Activated CD4-positive, alpha-beta T cell treated with anti-CD3 and anti-CD28 coated beads, Interleukin-2, amount 10 ng/mL, durations not matched to agents 7 days and 5 days (primary cell): Measurements from ENCODE around the gene CCDC12. TPM values are rescaled to one million over a fixed set of nuclear protein-coding genes. Genes with fewer than 3 reads are reported as not detected.
A peak's percentile ranks its signal among the peaks of the same experiment; 100 is the strongest.

Source experiments
- CTCF ChIA-PET: fragments of 350-600 bp; sonication (Branson Sonifier 250); formaldehyde crosslinking; loops from one replicate; lab custom pipeline; 2021; ENCODE audit warnings: antibody characterized with exemption; lab: Charles Lee
- POLR2A ChIA-PET: fragments of 350-600 bp; sonication (Branson Sonifier 250); formaldehyde crosslinking; loops from one replicate; lab custom pipeline; 2021; ENCODE audit warnings: antibody characterized with exemption; lab: Charles Lee
- DNase-seq: peaks from one replicate; pipeline ENCODE4 v3.0.0-alpha.2; 2020
- H3K27ac Mint-ChIP-seq: one replicate; pipeline ENCODE4 v1.8.0; 2021; ENCODE audit warnings: mild to moderate bottlenecking, moderate library complexity, mixed read lengths
- H3K27me3 Mint-ChIP-seq: one replicate; pipeline ENCODE4 v1.8.0; 2021; ENCODE audit warnings: mixed read lengths
- H3K36me3 Mint-ChIP-seq: one replicate; pipeline ENCODE4 v1.8.0; 2021; ENCODE audit warnings: low read depth, mixed read lengths
- H3K4me1 Mint-ChIP-seq: one replicate; pipeline ENCODE4 v1.8.0; 2021; ENCODE audit warnings: mixed read lengths
- H3K4me3 Mint-ChIP-seq: one replicate; pipeline ENCODE4 v1.8.0; 2021; ENCODE audit warnings: mild to moderate bottlenecking, moderate library complexity, mixed read lengths
- H3K9me3 Mint-ChIP-seq: one replicate; pipeline ENCODE4 v1.8.0; 2021; ENCODE audit warnings: mixed read lengths
- total RNA-seq, 2 experiments: library from RNA; stranded (reverse); gene quantifications; one replicate each; pipeline ENCODE4 v1.2.3, GENCODE V29; 2021

The CCDC12 gene
- total RNA-seq, 2 experiments from 2014 or later = 48.7 to 56.1 TPM

DNA sequence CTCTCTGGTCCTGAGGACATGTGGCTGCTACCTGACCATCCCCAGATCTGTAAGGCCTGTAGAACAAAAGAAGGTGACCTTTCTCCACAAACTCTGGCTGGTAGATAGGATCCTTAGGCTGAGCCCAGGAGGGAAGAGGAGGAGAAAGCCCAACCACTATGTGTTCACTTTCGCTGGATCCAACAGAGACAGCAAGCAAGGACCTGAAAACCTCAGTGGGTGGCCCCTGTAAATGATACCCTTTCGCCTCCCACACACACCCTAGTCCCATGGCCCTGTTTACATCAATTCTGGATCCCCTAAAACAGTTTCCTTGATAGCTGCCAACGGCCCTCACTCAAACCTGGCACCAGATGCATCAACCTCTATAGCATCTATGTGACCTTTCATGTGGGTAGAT, 22.4 kb downstream of the CCDC12 start:
- peaks cover 29% of the 10 kb centered on the region for H3K36me3 Mint-ChIP-seq
- no peaks in the 10 kb centered on the region for H3K9me3 Mint-ChIP-seq
- CTCF ChIA-PET = interaction anchor here (0.6 to 2.2 kb wide), 5 partner anchors 16 to 1130 kb away, joined by 3 to 5 read pairs (median 3); partner anchors contain the start of gene NBEAL2
- no peaks in the 10 kb centered on the region for H3K27me3 Mint-ChIP-seq
- H3K27ac Mint-ChIP-seq = peak overlapping the region; percentile 73
- DNase-seq = no peak
- POLR2A ChIA-PET = no interaction called here
- peak overlapping the region; percentile 49 for H3K4me3 Mint-ChIP-seq
- H3K4me1 Mint-ChIP-seq = peaks cover 83% of the 10 kb centered on the region

DNA sequence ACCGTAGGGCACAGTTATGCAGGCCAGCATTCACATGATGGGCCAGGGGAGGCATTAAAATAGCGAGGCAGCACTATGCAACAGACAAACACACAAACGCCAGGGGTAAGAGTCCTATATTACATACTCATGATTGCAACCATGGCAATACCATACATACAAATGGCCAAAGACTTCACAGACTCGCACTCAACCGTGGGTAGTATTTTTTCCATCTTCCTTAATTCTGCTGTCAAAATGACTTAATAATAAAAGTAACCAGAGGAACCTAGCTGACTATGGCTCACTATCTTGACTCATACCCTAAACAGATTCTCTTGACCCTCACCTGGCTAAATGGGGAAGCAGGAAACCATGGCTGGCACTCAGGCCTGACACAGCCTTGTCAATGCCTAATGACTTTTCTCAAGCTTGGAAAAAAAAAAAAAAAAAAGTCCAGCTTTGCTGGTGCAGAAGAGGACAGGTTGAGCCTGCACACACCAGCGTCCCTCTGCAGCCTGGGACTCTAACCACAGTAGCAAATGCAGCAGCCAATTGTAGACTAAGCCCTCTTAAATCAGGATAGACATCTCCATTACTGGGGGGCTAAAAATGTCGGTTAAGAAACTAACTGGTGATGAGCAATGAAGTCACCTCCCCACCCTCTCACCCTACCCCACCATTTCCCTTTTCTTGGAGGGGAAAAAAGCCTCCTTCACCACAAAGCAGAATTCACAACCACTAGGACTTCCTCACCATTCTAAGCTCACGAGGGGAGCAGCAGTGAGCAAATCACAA, 23.1 kb downstream of the CCDC12 start:
- no peaks in the 10 kb centered on the region for H3K27me3 Mint-ChIP-seq
- H3K4me3 Mint-ChIP-seq = peak overlapping the region; percentile 49
- H3K4me1 Mint-ChIP-seq = peaks cover 83% of the 10 kb centered on the region
- DNase-seq = no peak
- POLR2A ChIA-PET = interaction anchor here (0.6 kb wide), 1 partner anchor 35 kb away, joined by 3 read pairs; no protein-coding TSS in a partner anchor
- H3K9me3 Mint-ChIP-seq = no peaks in the 10 kb centered on the region
- peaks cover 24% of the 10 kb centered on the region for H3K36me3 Mint-ChIP-seq
- H3K27ac Mint-ChIP-seq = peak overlapping the region; percentile 73
- CTCF ChIA-PET = interaction anchor here (0.6 to 2.2 kb wide), 9 partner anchors 11 to 1130 kb away, joined by 3 to 5 read pairs (median 3); partner anchors contain the start of gene NBEAL2

DNA sequence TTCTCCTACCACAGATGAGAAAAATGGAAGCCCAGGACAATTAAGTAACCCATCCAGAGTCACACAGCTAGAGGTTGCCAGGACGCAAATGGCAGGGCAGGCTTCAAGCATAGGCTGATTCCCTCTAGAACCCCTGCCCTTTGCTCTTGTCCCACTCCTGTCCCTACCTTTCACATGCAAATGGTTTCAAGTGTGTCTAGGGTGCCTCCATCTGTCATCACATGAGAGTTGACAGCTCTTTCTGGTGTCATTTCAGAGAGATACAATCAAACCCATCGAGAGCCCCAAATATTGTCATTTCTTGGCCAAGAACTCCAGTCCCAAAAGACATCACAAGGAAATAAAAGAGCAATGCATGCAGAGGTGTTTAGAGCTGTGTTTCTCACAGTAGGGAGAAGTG, 23.7 kb downstream of the CCDC12 start:
- DNase-seq = no peak
- peak overlapping the region; percentile 73 for H3K27ac Mint-ChIP-seq
- H3K36me3 Mint-ChIP-seq = peaks cover 23% of the 10 kb centered on the region
- H3K27me3 Mint-ChIP-seq = no peaks in the 10 kb centered on the region
- peaks cover 83% of the 10 kb centered on the region for H3K4me1 Mint-ChIP-seq
- peak overlapping the region; percentile 2 for H3K4me3 Mint-ChIP-seq
- no peaks in the 10 kb centered on the region for H3K9me3 Mint-ChIP-seq
- CTCF ChIA-PET = interaction anchor here (1.0 to 2.2 kb wide), 5 partner anchors 10 to 27 kb away, joined by 3 to 5 read pairs (median 4); partner anchors contain the start of gene NBEAL2
- POLR2A ChIA-PET = no interaction called here

DNA sequence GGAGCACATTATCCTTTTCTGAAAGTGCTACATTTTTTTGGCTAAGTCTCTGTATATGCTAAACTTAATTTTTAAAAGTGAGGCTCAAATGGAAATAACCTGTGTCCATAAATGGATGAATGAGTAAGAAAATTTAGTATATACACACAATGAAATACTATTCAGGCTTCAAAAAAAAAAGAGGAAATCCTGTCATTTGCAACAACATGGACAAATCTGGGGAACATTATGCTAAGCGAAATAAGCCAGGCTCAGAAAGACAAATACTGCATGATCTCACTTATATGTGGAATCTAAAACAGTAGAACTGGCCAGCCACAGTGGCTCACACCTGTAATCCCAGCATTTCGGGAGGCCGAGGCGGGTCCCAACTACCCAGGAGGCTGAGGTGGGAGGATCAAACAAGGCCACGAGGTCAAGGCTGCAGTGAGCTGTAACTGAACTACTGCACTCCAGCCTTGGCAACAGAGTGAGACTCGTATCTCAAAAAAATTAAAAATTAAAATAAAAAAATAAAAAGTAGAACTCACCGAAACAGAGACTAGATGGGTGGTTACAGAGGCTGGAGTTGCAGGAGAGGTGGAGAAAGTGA, 25.8 kb downstream of the CCDC12 start:
- H3K27ac Mint-ChIP-seq = peak overlapping the region; percentile 31
- H3K9me3 Mint-ChIP-seq = no peaks in the 10 kb centered on the region
- peaks cover 41% of the 10 kb centered on the region for H3K36me3 Mint-ChIP-seq
- POLR2A ChIA-PET = no interaction called here
- CTCF ChIA-PET = interaction anchor here (0.6 to 2.0 kb wide), 5 partner anchors 8 to 123 kb away, joined by 3 to 5 read pairs (median 3); no protein-coding TSS in a partner anchor
- H3K4me3 Mint-ChIP-seq = no peak overlapping the region
- no peak for DNase-seq
- H3K4me1 Mint-ChIP-seq = peaks cover 89% of the 10 kb centered on the region
- H3K27me3 Mint-ChIP-seq = no peaks in the 10 kb centered on the region

DNA sequence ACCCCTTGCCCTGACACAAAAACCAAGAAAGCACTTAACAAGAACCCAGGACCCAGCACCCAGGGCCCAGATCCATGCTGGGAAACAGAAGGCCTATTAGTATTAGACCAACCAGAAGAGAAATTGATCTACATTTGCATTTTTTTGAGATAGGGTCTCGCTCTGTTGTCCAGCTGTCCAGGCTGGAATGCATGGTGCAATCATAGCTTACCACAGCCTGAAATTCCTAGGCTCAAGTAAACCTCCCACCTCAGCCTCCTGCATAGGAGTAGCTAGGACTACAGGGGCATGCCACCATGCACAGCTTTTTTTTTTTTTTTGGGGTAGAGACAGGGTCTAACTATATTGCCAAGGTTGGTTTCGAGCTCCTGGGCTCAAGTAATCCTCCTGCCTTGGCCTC, 26.4 kb downstream of the CCDC12 start:
- Mint-ChIP-seq H3K9me3 (no peaks in the 10 kb centered on the region), H3K27ac (peak overlapping the region; percentile 58), H3K4me1 (peaks cover 89% of the 10 kb centered on the region), H3K27me3 (no peaks in the 10 kb centered on the region), H3K4me3 (no peak overlapping the region), H3K36me3 (peaks cover 44% of the 10 kb centered on the region)
- ChIA-PET POLR2A (interaction anchor here (0.6 kb wide), 1 partner anchor 9 kb away, joined by 4 read pairs; no protein-coding TSS in a partner anchor), CTCF (interaction anchor here (1.0 to 1.3 kb wide), 3 partner anchors 15 to 69 kb away, joined by 3 read pairs; no protein-coding TSS in a partner anchor)
- DNase-seq = no peak

DNA sequence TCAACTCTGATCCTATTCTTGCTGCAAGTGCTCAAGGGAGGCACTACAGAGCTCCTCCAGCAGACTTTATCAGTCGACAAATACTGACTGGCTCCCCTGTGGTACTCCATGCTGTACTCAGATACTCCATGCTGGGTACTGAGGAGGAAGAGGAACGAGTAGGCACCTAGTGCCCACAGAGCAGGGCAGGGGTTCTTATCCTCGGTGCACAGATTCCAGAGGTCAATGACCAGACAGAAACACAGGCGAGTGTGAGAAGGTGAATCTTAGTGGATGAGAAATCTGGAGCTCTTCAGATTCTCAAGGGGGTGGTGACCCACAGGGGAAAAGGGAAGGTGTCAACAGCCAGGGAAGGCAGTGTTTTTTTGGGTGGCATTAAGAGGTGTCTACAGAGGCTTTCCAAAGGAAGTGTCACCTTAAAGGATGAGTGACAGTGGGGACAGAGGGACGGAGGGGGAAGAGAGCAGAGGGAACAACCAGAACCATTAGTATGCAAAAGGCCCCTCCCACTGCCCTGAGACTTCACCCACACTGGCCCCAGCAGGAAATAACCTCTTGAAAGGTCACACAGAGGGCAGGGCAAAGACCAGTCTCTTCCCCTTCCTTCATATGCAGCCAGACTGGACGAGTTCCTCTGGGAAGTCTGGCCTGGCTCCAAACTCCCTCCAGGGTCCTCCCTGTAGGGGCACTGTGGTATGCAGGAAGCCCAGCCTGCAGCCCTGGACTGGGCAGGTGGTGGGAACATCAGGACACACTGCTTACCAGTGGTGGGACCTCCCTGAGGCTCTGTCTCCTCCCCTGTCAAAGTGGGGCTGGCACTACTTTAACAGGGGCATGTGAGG, 27.5 kb downstream of the CCDC12 start:
- H3K4me1 Mint-ChIP-seq = peaks cover 86% of the 10 kb centered on the region
- H3K27me3 Mint-ChIP-seq = no peaks in the 10 kb centered on the region
- no peak for DNase-seq
- H3K9me3 Mint-ChIP-seq = no peaks in the 10 kb centered on the region
- ChIA-PET POLR2A (interaction anchor here (1.0 kb wide), 1 partner anchor 31 kb away, joined by 4 read pairs; the partner anchor contains the start of gene NBEAL2), CTCF (interaction anchor here (1.3 to 2.9 kb wide), 4 partner anchors 10 to 29 kb away, joined by 3 to 11 read pairs (median 8); no protein-coding TSS in a partner anchor)
- peak overlapping the region; percentile 54 for H3K4me3 Mint-ChIP-seq
- peak overlapping the region; percentile 91 for H3K27ac Mint-ChIP-seq
- peaks cover 42% of the 10 kb centered on the region for H3K36me3 Mint-ChIP-seq

DNA sequence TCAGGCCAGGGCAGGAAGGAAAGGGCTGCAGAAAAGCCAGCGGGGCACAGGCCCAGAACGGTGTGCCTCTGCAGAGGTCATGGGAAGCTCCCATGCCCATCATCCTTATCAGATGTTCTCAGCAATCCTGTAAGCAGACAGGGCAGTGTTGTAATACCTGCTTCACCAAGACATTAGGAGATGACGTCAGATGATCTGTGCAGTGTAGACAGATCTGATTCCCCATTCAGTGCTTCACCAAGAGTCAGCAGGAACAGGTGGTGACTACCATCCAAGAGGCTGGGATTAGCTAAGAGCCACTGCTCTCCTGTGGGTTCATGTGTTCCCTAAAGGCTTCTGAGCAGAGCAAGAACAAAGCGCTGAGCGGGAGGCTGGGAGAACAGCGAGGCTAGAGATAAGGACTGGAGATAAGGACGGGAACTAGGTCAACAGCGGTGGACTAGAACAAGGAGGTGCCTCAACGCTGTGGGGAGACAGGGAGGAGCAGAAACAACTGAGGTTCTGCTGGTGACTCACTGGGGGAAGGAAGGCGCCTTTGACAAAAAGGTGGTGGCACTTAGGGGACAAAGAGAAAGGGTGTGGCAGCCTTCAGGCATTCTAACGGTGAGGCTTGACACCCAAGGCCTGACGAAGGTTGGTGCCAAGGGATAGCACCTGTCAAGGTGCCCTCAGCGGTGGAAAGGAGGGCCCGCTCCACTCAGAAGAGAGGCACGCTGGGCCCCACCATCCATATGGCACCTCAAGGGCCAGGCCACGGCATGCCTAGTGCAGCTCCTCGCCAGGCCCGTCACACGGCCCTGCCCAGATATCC, 28.4 kb downstream of the CCDC12 start:
- ChIA-PET CTCF (interaction anchor here (0.5 to 4.5 kb wide), 8 partner anchors 8 to 314 kb away, joined by 3 to 21 read pairs (median 8); no protein-coding TSS in a partner anchor), POLR2A (interaction anchor here (0.5 to 1.0 kb wide), 2 partner anchors 32 to 1437 kb away, joined by 3 to 4 read pairs; partner anchors contain the start of gene NBEAL2)
- peak overlapping the region; percentile 91 for H3K27ac Mint-ChIP-seq
- peaks cover 77% of the 10 kb centered on the region for H3K4me1 Mint-ChIP-seq
- no peaks in the 10 kb centered on the region for H3K9me3 Mint-ChIP-seq
- peaks cover 44% of the 10 kb centered on the region for H3K36me3 Mint-ChIP-seq
- H3K4me3 Mint-ChIP-seq = peak overlapping the region; percentile 57
- peak; percentile 74 for DNase-seq
- no peaks in the 10 kb centered on the region for H3K27me3 Mint-ChIP-seq

DNA sequence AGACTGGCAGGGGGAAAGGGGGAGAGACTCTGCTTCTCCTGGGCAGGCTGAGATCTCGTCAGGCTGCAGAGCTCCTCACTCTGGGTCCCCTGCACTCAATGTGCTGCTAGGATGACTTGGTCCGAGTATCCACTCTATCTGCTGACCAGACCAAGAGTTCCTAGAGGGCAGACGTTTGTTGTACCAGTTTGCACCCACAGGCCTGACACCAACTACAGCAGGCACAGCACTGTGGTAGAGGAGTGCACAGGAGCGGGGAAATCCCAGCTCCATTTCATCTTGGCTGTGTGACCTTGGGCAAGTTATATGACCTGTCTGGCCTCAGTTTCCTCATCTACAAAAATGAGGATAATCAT, 29.0 kb downstream of the CCDC12 start:
- CTCF ChIA-PET = interaction anchor here (0.5 to 4.5 kb wide), 12 partner anchors 9 to 360 kb away, joined by 3 to 21 read pairs (median 6); no protein-coding TSS in a partner anchor
- DNase-seq = no peak
- Mint-ChIP-seq H3K9me3 (no peaks in the 10 kb centered on the region), H3K36me3 (peaks cover 46% of the 10 kb centered on the region), H3K4me1 (peaks cover 76% of the 10 kb centered on the region), H3K27me3 (no peaks in the 10 kb centered on the region), H3K4me3 (peak overlapping the region; percentile 57), H3K27ac (peak overlapping the region; percentile 91)
- POLR2A ChIA-PET = interaction anchor here (0.5 to 0.6 kb wide), 2 partner anchors 566 to 1436 kb away, joined by 3 to 4 read pairs; no protein-coding TSS in a partner anchor

DNA sequence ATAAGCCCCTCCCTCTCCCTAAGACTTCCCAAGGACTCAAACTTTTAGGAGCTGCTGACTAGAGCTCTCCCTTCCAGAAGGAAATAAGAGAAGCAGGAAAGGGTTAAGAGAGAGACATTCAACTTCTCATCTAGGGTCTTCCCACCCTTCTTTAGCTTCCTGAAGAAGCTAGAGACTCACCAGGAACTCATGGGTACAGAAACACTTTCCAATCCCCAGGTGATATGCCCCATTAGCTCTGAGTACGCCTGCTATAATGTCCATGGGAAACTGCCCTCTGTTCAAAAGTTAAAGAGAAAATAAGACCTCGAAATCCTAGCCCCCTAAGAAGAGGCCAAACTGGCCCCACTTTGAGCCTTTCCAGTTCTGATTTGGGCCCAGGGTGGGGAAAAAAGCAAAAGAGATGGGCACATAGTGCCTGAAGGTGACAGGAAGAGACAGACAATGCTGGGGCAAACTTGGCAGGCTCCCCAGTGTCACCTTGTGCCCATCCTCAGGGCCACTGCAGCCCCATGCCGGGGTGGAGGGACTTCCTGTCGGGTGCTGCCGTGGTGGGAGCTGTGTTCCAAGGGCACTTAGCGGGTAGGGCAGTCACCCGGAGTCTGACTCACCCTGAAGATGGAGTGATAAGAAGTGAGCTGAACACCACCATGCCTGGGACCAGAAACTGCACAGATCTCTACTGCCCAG, 29.5 kb downstream of the CCDC12 start:
- CTCF ChIA-PET = interaction anchor here (0.5 to 4.5 kb wide), 13 partner anchors 9 to 1454 kb away, joined by 3 to 21 read pairs (median 6); no protein-coding TSS in a partner anchor
- H3K27me3 Mint-ChIP-seq = no peaks in the 10 kb centered on the region
- DNase-seq = peak; percentile 67
- peak overlapping the region; percentile 57 for H3K4me3 Mint-ChIP-seq
- peaks cover 73% of the 10 kb centered on the region for H3K4me1 Mint-ChIP-seq
- H3K36me3 Mint-ChIP-seq = peaks cover 43% of the 10 kb centered on the region
- H3K27ac Mint-ChIP-seq = peak overlapping the region; percentile 91
- H3K9me3 Mint-ChIP-seq = no peaks in the 10 kb centered on the region
- POLR2A ChIA-PET = interaction anchor here (0.6 kb wide), 1 partner anchor 566 kb away, joined by 4 read pairs; no protein-coding TSS in a partner anchor

DNA sequence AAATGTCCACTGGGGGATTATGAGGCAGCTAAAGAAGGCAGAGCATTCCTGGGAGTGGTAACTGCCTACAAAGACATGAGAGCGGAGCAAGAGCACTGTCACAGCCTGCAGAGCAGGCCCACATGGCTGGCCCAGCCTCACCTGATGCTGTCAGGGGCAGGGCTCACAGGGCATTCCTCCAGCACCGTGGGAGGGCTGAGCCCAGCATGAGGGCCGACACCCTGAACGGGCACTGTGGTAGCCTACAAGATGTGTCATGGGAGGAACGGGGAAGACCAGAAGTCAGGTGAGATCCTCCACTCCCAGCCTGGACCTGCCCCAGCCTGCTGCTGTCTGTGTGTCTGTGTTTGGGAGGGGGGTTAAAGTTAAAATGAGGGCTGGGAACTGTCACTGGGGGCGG, 30.1 kb downstream of the CCDC12 start:
- Mint-ChIP-seq H3K4me3 (peak overlapping the region; percentile 9), H3K36me3 (peaks cover 40% of the 10 kb centered on the region), H3K4me1 (peaks cover 73% of the 10 kb centered on the region), H3K27me3 (no peaks in the 10 kb centered on the region), H3K9me3 (no peaks in the 10 kb centered on the region), H3K27ac (peak overlapping the region; percentile 91)
- CTCF ChIA-PET = interaction anchor here (1.1 to 4.5 kb wide), 5 partner anchors 10 to 26 kb away, joined by 3 to 21 read pairs (median 10); no protein-coding TSS in a partner anchor
- DNase-seq = no peak
- POLR2A ChIA-PET = no interaction called here
